Upper lobe of right lung (tissue), 1 donor: Measurements from ENCODE around the gene SPNS3. TPM values are rescaled to one million over a fixed set of nuclear protein-coding genes. Genes with fewer than 3 reads are reported as not detected.
A peak's percentile ranks its signal among the peaks of the same experiment; 100 is the strongest.

ENCODE experiments used
- ATAC-seq: fragments of 200-7000 bp; cut with Tn5 transposase; one replicate; pipeline ENCODE4 v1.9.1; 2020; ENCODE audit warnings: mild to moderate bottlenecking, moderate library complexity
- DNase-seq: peaks from one replicate; pipeline ENCODE4 v3.0.0-alpha.2; 2020
- H3K27ac ChIP-seq: fragments of 200-600 bp; one replicate; pipeline ENCODE4 v1.8.0; 2022
- H3K27me3 ChIP-seq: fragments of 200-600 bp; one replicate; pipeline ENCODE4 v1.8.0; 2022; ENCODE audit warnings: mild to moderate bottlenecking
- H3K36me3 ChIP-seq: fragments of 200-600 bp; one replicate; pipeline ENCODE4 v1.8.0; 2022
- H3K4me1 ChIP-seq: fragments of 200-600 bp; one replicate; pipeline ENCODE4 v1.8.0; 2022
- H3K4me3 ChIP-seq: fragments of 200-600 bp; one replicate; pipeline ENCODE4 v1.8.0; 2022; ENCODE audit warnings: mild to moderate bottlenecking
- H3K9me3 ChIP-seq: fragments of 200-600 bp; one replicate; pipeline ENCODE4 v1.8.0; 2022
- CTCF ChIP-seq: fragments of 200-600 bp; IDR thresholded peaks from one replicate; pipeline ENCODE4 v1.8.0; 2022; ENCODE audit warnings: antibody characterized with exemption
- intact Hi-C: fragments of 100-400 bp; cut with DNase I; formaldehyde crosslinking; loops from one replicate; pipeline ENCODE4 v1.11.0; 2022
- total RNA-seq: library from RNA; stranded (reverse); fragmentation: NEBNext Ultra II Directional; extraction: Animal tissue kit (Norgen Biotek cat#: 25700); gene quantifications from one replicate; pipeline ENCODE4 v1.2.1, GENCODE V29; 2021
- donor health status: DM: no; HTN: yes; CAD: no; lungs with severe emphysema.

The SPNS3 gene
- total RNA-seq, 1 donor from 2014 or later: 0.87 TPM

- H3K36me3 ChIP-seq: no peaks in the 10 kb centered on the region
- no peaks in the 10 kb centered on the region for H3K4me1 ChIP-seq
- no peak overlapping the region for H3K27ac ChIP-seq
- intact Hi-C loops: no loop called here
- ATAC-seq: no peak
- H3K9me3 ChIP-seq: no peaks in the 10 kb centered on the region
- H3K4me3 ChIP-seq: no peak overlapping the region
- TF ChIP-seq CTCF: no peak
- no peaks in the 10 kb centered on the region for H3K27me3 ChIP-seq
- no peak for DNase-seq
Observed at GRCh38 chr17:4394208-4395110, 39.3 kb upstream of the SPNS3 start.

GRCh38 chr17:4395111-4395478 lies 38.6 kb upstream of the SPNS3 start:
- Histone ChIP-seq H3K36me3 (no peaks in the 10 kb centered on the region), H3K4me3 (no peak overlapping the region), H3K27me3 (no peaks in the 10 kb centered on the region), H3K27ac (no peak overlapping the region), H3K9me3 (no peaks in the 10 kb centered on the region), H3K4me1 (no peaks in the 10 kb centered on the region)
- DNase-seq (no peak), ATAC-seq (no peak)
- no peak for TF ChIP-seq CTCF
- intact Hi-C loops: no loop called here

- H3K27ac ChIP-seq: no peak overlapping the region
- TF ChIP-seq CTCF: no peak
- no peaks in the 10 kb centered on the region for H3K27me3 ChIP-seq
- DNase-seq (no peak), ATAC-seq (no peak)
- intact Hi-C loops: no loop called here
- H3K36me3 ChIP-seq: no peaks in the 10 kb centered on the region
- H3K4me3 ChIP-seq: no peak overlapping the region
- H3K9me3 ChIP-seq: no peaks in the 10 kb centered on the region
- no peaks in the 10 kb centered on the region for H3K4me1 ChIP-seq
Observed at GRCh38 chr17:4397840-4398239, 35.9 kb upstream of the SPNS3 start.

GRCh38 chr17:4405038-4405669 lies 28.6 kb upstream of the SPNS3 start:
- ATAC-seq (peak; percentile 20), DNase-seq (no peak)
- Histone ChIP-seq H3K36me3 (no peaks in the 10 kb centered on the region), H3K27ac (no peak overlapping the region), H3K4me3 (no peak overlapping the region), H3K27me3 (no peaks in the 10 kb centered on the region), H3K4me1 (no peaks in the 10 kb centered on the region), H3K9me3 (no peaks in the 10 kb centered on the region)
- no peak for TF ChIP-seq CTCF
- intact Hi-C loops: no loop called here

- Histone ChIP-seq H3K9me3 (no peaks in the 10 kb centered on the region), H3K36me3 (no peaks in the 10 kb centered on the region), H3K4me3 (no peak overlapping the region), H3K4me1 (no peaks in the 10 kb centered on the region), H3K27ac (no peak overlapping the region), H3K27me3 (no peaks in the 10 kb centered on the region)
- intact Hi-C loops: no loop called here
- TF ChIP-seq CTCF: no peak
- DNase-seq (no peak), ATAC-seq (peak; percentile 13)
Observed at GRCh38 chr17:4405699-4406098, 28.0 kb upstream of the SPNS3 start.
